A549 (cell line): ENCODE measurements around the gene PRR23E. TPM values are rescaled to one million over a fixed set of nuclear protein-coding genes. Genes with fewer than 3 reads are reported as not detected.

Experiments
- ATAC-seq, 2 experiments: fragments of 200-7000 bp in 1 of 2; fragments of >200 bp in 1 of 2; cut with Nextera tagmentation in 1 of 2; cut with Tn5 transposase in 1 of 2; 3 replicates each; pipeline versions ENCODE4 v1.8.0 to v1.9.1; 2018 to 2020; ENCODE audit warnings: mild to moderate bottlenecking in 1 of 2, moderate library complexity in 1 of 2
- CTCF ChIA-PET: fragments of 300-600 bp; sonication (Branson Sonifier 250); formaldehyde crosslinking; extraction: SDS; loops from one replicate; lab custom pipeline; 2021; ENCODE audit warnings: antibody characterized with exemption, inconsistent platforms; lab: Yijun Ruan, JAX
- POLR2A ChIA-PET: fragments of 350-600 bp; formaldehyde crosslinking; extraction: SDS; loops from one replicate; lab custom pipeline; 2021; ENCODE audit warnings: antibody characterized with exemption, inconsistent platforms; lab: Yijun Ruan, JAX
- DNase-seq, 2 experiments: peaks; one replicate each; pipeline versions ENCODE4 v3.0.0 to v3.0.0-alpha.2; 2011 to 2016; ENCODE audit warnings: low read depth in 1 of 2, low spot score in 1 of 2
- FAIRE-seq: peaks from 2 replicates; lab custom pipeline; 2011; peaks lifted over from hg19 to GRCh38; lab: Jason Lieb, UNC
- H3K27ac ChIP-seq, 2 experiments: fragments of >200 bp; sonication (Bioruptor Twin); formaldehyde crosslinking; 3 replicates each; pipeline ENCODE4 v1.5.1; 2016 to 2017
- H3K4me1 ChIP-seq: fragments of >200 bp; sonication (Bioruptor Twin); formaldehyde crosslinking; 3 replicates; pipeline ENCODE4 v1.6.1; 2016
- H3K4me2 ChIP-seq: fragments of >200 bp; sonication (Bioruptor Twin); formaldehyde crosslinking; 3 replicates; pipeline ENCODE4 v1.6.1; 2016
- H3K4me3 ChIP-seq: fragments of >200 bp; sonication (Bioruptor Twin); formaldehyde crosslinking; 3 replicates; pipeline ENCODE4 v1.5.1; 2016
- H3K9me3 ChIP-seq: fragments of >200 bp; sonication (Bioruptor Twin); formaldehyde crosslinking; 3 replicates; pipeline ENCODE4 v1.6.1; 2016
- BCL3 ChIP-seq: fragments of >200 bp; sonication (Bioruptor Twin); formaldehyde crosslinking; IDR thresholded peaks from 3 replicates; pipeline ENCODE4 v1.6.1; 2016
- CEBPB ChIP-seq, 2 experiments: fragments of >200 bp in 1 of 2; sonication (Bioruptor Twin) in 1 of 2; formaldehyde crosslinking in 1 of 2; IDR thresholded peaks; 2 replicates each; pipeline ENCODE4 v1.6.1; 2012 to 2016
- CHD2 ChIP-seq: fragments of 150-350 bp; IDR thresholded peaks from 2 replicates; pipeline ENCODE4 v1.6.1; 2014; ENCODE audit warnings: low read length; ENCODE audit not compliant: partially characterized antibody
- EHF ChIP-seq: fragments of 250-450 bp; sonication (Bioruptor Pico); IDR thresholded peaks from 2 replicates; pipeline ENCODE4 v1.5.0; 2020; ENCODE audit warnings: mild to moderate bottlenecking
- EHMT2 ChIP-seq: fragments of 200-600 bp; sonication (generic); IDR thresholded peaks from 2 replicates; pipeline ENCODE4 v1.6.1; 2016; ENCODE audit warnings: antibody characterized with exemption, low read depth, mild to moderate bottlenecking, moderate library complexity
- ELK1 ChIP-seq: fragments of 150-350 bp; IDR thresholded peaks from 2 replicates; pipeline ENCODE4 v1.6.1; 2014; ENCODE audit warnings: low read depth, mild to moderate bottlenecking, low read length
- EP300 ChIP-seq, 2 experiments: fragments of >200 bp; sonication (Bioruptor Twin); formaldehyde crosslinking; IDR thresholded peaks; 2 replicates in 1 of 2; 3 replicates in 1 of 2; pipeline ENCODE4 v1.6.1; 2016 to 2017
- ESRRA ChIP-seq: fragments of 150-350 bp; IDR thresholded peaks from 2 replicates; pipeline ENCODE4 v1.6.1; 2014; ENCODE audit warnings: mild to moderate bottlenecking, low read length, borderline replicate concordance
- FOSB ChIP-seq: fragments of 250-450 bp; sonication (Bioruptor Pico); IDR thresholded peaks from 2 replicates; pipeline ENCODE4 v1.5.0; 2020; ENCODE audit warnings: mild to moderate bottlenecking, moderate library complexity
- FOXS1 ChIP-seq: fragments of 250-450 bp; sonication (Bioruptor Pico); IDR thresholded peaks from 2 replicates; pipeline ENCODE4 v1.5.0; 2020; ENCODE audit warnings: mild to moderate bottlenecking, moderate library complexity
- HDAC2 ChIP-seq: fragments of 200-600 bp; sonication (generic); IDR thresholded peaks from 2 replicates; pipeline ENCODE4 v1.6.1; 2016
- HES2 ChIP-seq: fragments of >200 bp; sonication (Bioruptor Twin); formaldehyde crosslinking; IDR thresholded peaks from 2 replicates; pipeline ENCODE4 v1.6.1; 2016
- HEYL ChIP-seq: fragments of 250-450 bp; sonication (Bioruptor Pico); IDR thresholded peaks from 2 replicates; pipeline ENCODE4 v1.8.0; 2021; ENCODE audit warnings: mild to moderate bottlenecking, moderate library complexity
- HMGXB4 ChIP-seq: fragments of 250-450 bp; sonication (Bioruptor Pico); IDR thresholded peaks from 2 replicates; pipeline ENCODE4 v1.5.0; 2021; ENCODE audit warnings: mild to moderate bottlenecking, moderate library complexity, borderline replicate concordance
- JUN ChIP-seq, 2 experiments: fragments of >200 bp; sonication (Bioruptor Twin); formaldehyde crosslinking; IDR thresholded peaks; 2 replicates in 1 of 2; 3 replicates in 1 of 2; pipeline ENCODE4 v1.6.1; 2016 to 2017
- JUNB ChIP-seq: fragments of >200 bp; sonication (Bioruptor Twin); formaldehyde crosslinking; IDR thresholded peaks from 2 replicates; pipeline ENCODE4 v1.6.1; 2016
- KDM5A ChIP-seq: fragments of 200-600 bp; sonication (generic); IDR thresholded peaks from 2 replicates; pipeline ENCODE4 v1.6.1; 2016; ENCODE audit warnings: antibody characterized with exemption, mild to moderate bottlenecking
- MAZ ChIP-seq: fragments of 150-350 bp; IDR thresholded peaks from 2 replicates; pipeline ENCODE4 v1.6.1; 2014; ENCODE audit warnings: antibody characterized with exemption, low read depth, low read length, borderline replicate concordance
- NPAS2 ChIP-seq: fragments of 250-450 bp; sonication (Bioruptor Pico); IDR thresholded peaks from 2 replicates; pipeline ENCODE4 v1.8.0; 2022; ENCODE audit warnings: mild to moderate bottlenecking, moderate library complexity, borderline replicate concordance
- NR3C1 ChIP-seq: fragments of >200 bp; sonication (Bioruptor Twin); formaldehyde crosslinking; IDR thresholded peaks from 3 replicates; pipeline ENCODE4 v1.6.1; 2017
- RAD21 ChIP-seq, 2 experiments: fragments of >200 bp in 1 of 2; sonication (Bioruptor Twin) in 1 of 2; formaldehyde crosslinking in 1 of 2; IDR thresholded peaks in 1 of 2; conservative IDR thresholded peaks in 1 of 2; 2 replicates in 1 of 2; 3 replicates in 1 of 2; pipeline ENCODE4 v1.6.1; 2012 to 2018; ENCODE audit warnings: inconsistent platforms in 1 of 2
- RARB ChIP-seq: fragments of 250-450 bp; sonication (Bioruptor Pico); IDR thresholded peaks from 2 replicates; pipeline ENCODE4 v1.8.0; 2021; ENCODE audit warnings: mild to moderate bottlenecking, moderate library complexity
- RCOR1 ChIP-seq: fragments of 150-350 bp; IDR thresholded peaks from 2 replicates; pipeline ENCODE4 v1.6.1; 2014; ENCODE audit warnings: antibody characterized with exemption, low read length, low read depth
- REST ChIP-seq: fragments of 200-600 bp; sonication (generic); IDR thresholded peaks from 2 replicates; pipeline ENCODE4 v1.6.1; 2016; ENCODE audit warnings: antibody characterized with exemption, mild to moderate bottlenecking, moderate library complexity
- RFX5 ChIP-seq: fragments of 450-650 bp; IDR thresholded peaks from 2 replicates; pipeline ENCODE4 v1.7.1; 2014; ENCODE audit warnings: antibody characterized with exemption, mild to moderate bottlenecking, moderate library complexity
- SMC3 ChIP-seq: fragments of >200 bp; sonication (Bioruptor Twin); formaldehyde crosslinking; IDR thresholded peaks from 3 replicates; pipeline ENCODE4 v1.6.1; 2018; ENCODE audit warnings: inconsistent platforms
- TFCP2L1 ChIP-seq: fragments of 250-450 bp; sonication (Bioruptor Pico); IDR thresholded peaks from 2 replicates; pipeline ENCODE4 v1.5.0; 2021; ENCODE audit warnings: mild to moderate bottlenecking
- ZFP36 ChIP-seq: fragments of 450-650 bp; IDR thresholded peaks from 2 replicates; pipeline ENCODE4 v1.6.1; 2014; ENCODE audit warnings: borderline replicate concordance; ENCODE audit not compliant: partially characterized antibody
- WGBS: methylation state at CpG from one replicate; pipeline ENCODE4 v1.1.6; 2017; ENCODE audit errors: missing lambda C conversion rate; 5-methylcytosine and 5-hydroxymethylcytosine counted together
- polyA plus RNA-seq, 4 experiments: library from polyadenylated mRNA; depleted of rRNA in 3 of 4; stranded (reverse); fragments of >200 nt; fragmentation: RNase III in 1 of 4; extraction: RNeasy Plus Mini Kit Qiagen cat#74134 plus additional on column Dnase treatment in 1 of 4; gene quantifications; 2 replicates in 3 of 4; 3 replicates in 1 of 4; pipeline ENCODE4 v1.2.3, GENCODE V29; 2011 to 2017

The PRR23E gene
- polyA plus RNA-seq, 2 of the 4 experiments (the other 2 are of a cell fraction), result not detected

- ATAC-seq (no peak), DNase-seq (no peak), FAIRE-seq (no peak)
- 24% methylated on average over 1 of the region's 2 CpGs for WGBS
- no peaks in the 10 kb centered on the region for H3K4me1 ChIP-seq
- POLR2A ChIA-PET, result no interaction called here
- no peak overlapping the region for H3K4me3 ChIP-seq
- H3K4me2 ChIP-seq, result no peak overlapping the region
- no peak for TF ChIP-seq HDAC2
- no peak for TF ChIP-seq JUNB
- no peak for TF ChIP-seq HEYL (CRISPR knock-in tag)
- TF ChIP-seq ELK1, result no peak
- TF ChIP-seq NR3C1, result no peak
- TF ChIP-seq EHMT2, result no peak
- no peak for TF ChIP-seq CEBPB (IDR thresholded peaks at IDR 0.05)
- TF ChIP-seq FOSB (CRISPR knock-in tag), result no peak
- TF ChIP-seq ZFP36, result no peak
- TF ChIP-seq RCOR1, result no peak
- no peak for TF ChIP-seq MAZ
- no peak for TF ChIP-seq EP300 (IDR thresholded peaks at IDR 0.05)
- TF ChIP-seq SMC3, result no peak
- no peak for TF ChIP-seq BCL3
- no peak for TF ChIP-seq FOXS1 (CRISPR knock-in tag)
- no peak for TF ChIP-seq HES2
- TF ChIP-seq REST, result no peak
- H3K27ac ChIP-seq, result no peak overlapping the region
- H3K9me3 ChIP-seq, result no peaks in the 10 kb centered on the region
- CTCF ChIA-PET, result interaction anchor here (0.8 kb wide), 1 partner anchor 16 kb away, joined by 3 read pairs; no protein-coding TSS in a partner anchor
Measured at GRCh38 chr3:127151992-127152650, 40.8 kb upstream of the PRR23E start.

- WGBS, result 20% methylated on average over 1 of the region's 10 CpGs
Measured at GRCh38 chr3:127152684-127153505, 40.0 kb upstream of the PRR23E start.

More at GRCh38 chr3:127152684-127153505, 40.0 kb upstream of the PRR23E start:
- ATAC-seq, result no peak
- ChIA-PET POLR2A (no interaction called here), CTCF (interaction anchor here (0.9 kb wide), 1 partner anchor 25 kb away, joined by 4 read pairs; no protein-coding TSS in a partner anchor)
- no peak overlapping the region for H3K4me2 ChIP-seq
- FAIRE-seq, result no peak
- no peaks in the 10 kb centered on the region for H3K9me3 ChIP-seq
- H3K4me1 ChIP-seq, result no peaks in the 10 kb centered on the region
- no peak overlapping the region for H3K27ac ChIP-seq
- TF ChIP-seq CHD2 (no peak), TFCP2L1 (CRISPR knock-in tag) (no peak), RAD21 (conservative IDR thresholded peaks at IDR 0.05 in 1 of 2, IDR thresholded peaks at IDR 0.05 in 1 of 2) (no peak), NPAS2 (CRISPR knock-in tag) (no peak), HMGXB4 (no peak), KDM5A (no peak), EHMT2 (no peak), JUNB (no peak), RFX5 (no peak), EHF (no peak), JUN (IDR thresholded peaks at IDR 0.05) (no peak), HES2 (no peak), ESRRA (no peak), RARB (no peak)
- no peak for DNase-seq
- H3K4me3 ChIP-seq, result no peak overlapping the region
